ENCODE data around the gene MINK1. TPM values are rescaled to one million over a fixed set of nuclear protein-coding genes. Genes with fewer than 3 reads are reported as not detected.

Gene MINK1
- total RNA-seq, 1 donor from 2014 or later: 139 TPM

- DNase-seq (ENCODE audit: low spot score, unreplicated experiment): no peak
These were observed 37.7 kb downstream of the MINK1 start for GRCh38 chr17:4870855-4871254.

GRCh38 chr17:4872786-4873185, 39.6 kb downstream of the MINK1 start:
- no peaks in the 10 kb centered on the region for H3K4me1 Mint-ChIP-seq (ENCODE audit: low read depth)
- no peak for TF ChIP-seq CTCF (IDR thresholded peaks at IDR 0.05; ENCODE audit: unreplicated experiment)
- no peaks in the 10 kb centered on the region for H3K9me3 Mint-ChIP-seq (ENCODE audit: low read depth)
- peaks cover 3% of the 10 kb centered on the region for H3K36me3 Mint-ChIP-seq (ENCODE audit: insufficient read depth)
- H3K27me3 Mint-ChIP-seq: no peaks in the 10 kb centered on the region
- no peak overlapping the region for H3K4me3 Mint-ChIP-seq (ENCODE audit: low read depth)
- H3K27ac Mint-ChIP-seq: peak overlapping the region; percentile 14
- DNase-seq (ENCODE audit: low spot score, unreplicated experiment): no peak

More at GRCh38 chr17:4870855-4871254, 37.7 kb downstream of the MINK1 start:
- Mint-ChIP-seq H3K4me1 (ENCODE audit: low read depth) (no peaks in the 10 kb centered on the region), H3K36me3 (ENCODE audit: insufficient read depth) (peaks cover 3% of the 10 kb centered on the region), H3K9me3 (ENCODE audit: low read depth) (no peaks in the 10 kb centered on the region), H3K4me3 (ENCODE audit: low read depth) (no peak overlapping the region), H3K27me3 (no peaks in the 10 kb centered on the region), H3K27ac (no peak overlapping the region)
- no peak for TF ChIP-seq CTCF (IDR thresholded peaks at IDR 0.05; ENCODE audit: unreplicated experiment)

GRCh38 chr17:4877089-4877488, 43.9 kb downstream of the MINK1 start:
- Mint-ChIP-seq H3K27me3 (no peaks in the 10 kb centered on the region), H3K4me3 (ENCODE audit: low read depth) (no peak overlapping the region)
- DNase-seq (ENCODE audit: low spot score, unreplicated experiment): no peak

GRCh38 chr17:4879601-4880000, 46.5 kb downstream of the MINK1 start:
- peaks cover 5% of the 10 kb centered on the region for H3K36me3 Mint-ChIP-seq (ENCODE audit: insufficient read depth)
- no peak for TF ChIP-seq CTCF (IDR thresholded peaks at IDR 0.05; ENCODE audit: unreplicated experiment)
- no peak for DNase-seq (ENCODE audit: low spot score, unreplicated experiment)
- no peak overlapping the region for H3K27ac Mint-ChIP-seq
- no peak overlapping the region for H3K4me3 Mint-ChIP-seq (ENCODE audit: low read depth)
- H3K4me1 Mint-ChIP-seq (ENCODE audit: low read depth): no peaks in the 10 kb centered on the region
- H3K27me3 Mint-ChIP-seq: no peaks in the 10 kb centered on the region
- H3K9me3 Mint-ChIP-seq (ENCODE audit: low read depth): no peaks in the 10 kb centered on the region

More at GRCh38 chr17:4877089-4877488, 43.9 kb downstream of the MINK1 start:
- H3K27ac Mint-ChIP-seq: no peak overlapping the region
- H3K9me3 Mint-ChIP-seq (ENCODE audit: low read depth): no peaks in the 10 kb centered on the region
- no peaks in the 10 kb centered on the region for H3K4me1 Mint-ChIP-seq (ENCODE audit: low read depth)
- TF ChIP-seq CTCF (IDR thresholded peaks at IDR 0.05; ENCODE audit: unreplicated experiment): no peak
- H3K36me3 Mint-ChIP-seq (ENCODE audit: insufficient read depth): peaks cover 5% of the 10 kb centered on the region

- Mint-ChIP-seq H3K4me3 (ENCODE audit: low read depth) (no peak overlapping the region), H3K9me3 (ENCODE audit: low read depth) (no peaks in the 10 kb centered on the region), H3K4me1 (ENCODE audit: low read depth) (no peaks in the 10 kb centered on the region), H3K36me3 (ENCODE audit: insufficient read depth) (peaks cover 10% of the 10 kb centered on the region), H3K27ac (no peak overlapping the region), H3K27me3 (no peaks in the 10 kb centered on the region)
- no peak for DNase-seq (ENCODE audit: low spot score, unreplicated experiment)
- TF ChIP-seq CTCF (IDR thresholded peaks at IDR 0.05; ENCODE audit: unreplicated experiment): no peak
These were observed 47.7 kb downstream of the MINK1 start for GRCh38 chr17:4880857-4881256.
